Hypothalamus (tissue), 51 donors: ENCODE results near the gene SF3B4.
"Not testable (repeated sequence)": the region's sequence is repeated elsewhere in the genome, so short reads cannot be mapped to it uniquely, and the experiment has no call there.

Experiments used
- DNase-seq, 51 donors: peaks; one replicate each; lab custom pipeline; 2025; lab: John Stamatoyannopoulos, UW

SF3B4 gene

GRCh38 chr1:149888999-149889289, 38.7 kb downstream of the SF3B4 start:
- DNase-seq, result peak in 6 of 51 donors; percentile 2 to 35 (median 23)

GRCh38 chr1:149888247-149888998, 39.2 kb downstream of the SF3B4 start:
- DNase-seq, result peak in 50 of 51 donors; percentile 12 to 95 (median 60)

- DNase-seq, result peak; percentile 15 to 95 (median 79)
Observed at GRCh38 chr1:149887456-149888246, 40.0 kb downstream of the SF3B4 start.

- not testable (repeated sequence) for DNase-seq
Observed at GRCh38 chr1:149887196-149887455, 40.5 kb downstream of the SF3B4 start.

- peak; percentile 26 to 98 (median 84) for DNase-seq
Observed at GRCh38 chr1:149886396-149887195, 41.0 kb downstream of the SF3B4 start.

- DNase-seq, result peak in 4 of 51 donors; percentile 32 to 58 (median 42)
Observed at GRCh38 chr1:149886121-149886395, 41.5 kb downstream of the SF3B4 start.

- DNase-seq, result peak; percentile 12 to 88 (median 67)
Observed at GRCh38 chr1:149885339-149886120, 42.1 kb downstream of the SF3B4 start.

- DNase-seq, result peak in 1 of 51 donors; percentile 20
Observed at GRCh38 chr1:149884433-149885338, 42.9 kb downstream of the SF3B4 start.

GRCh38 chr1:149883598-149884247, 43.9 kb downstream of the SF3B4 start:
- no peak for DNase-seq

GRCh38 chr1:149881876-149882275, 45.7 kb downstream of the SF3B4 start:
- no peak for DNase-seq

GRCh38 chr1:149879556-149879955, 48.0 kb downstream of the SF3B4 start:
- DNase-seq, result no peak

GRCh38 chr1:149877211-149877946, 50.2 kb downstream of the SF3B4 start:
- DNase-seq, result no peak
